Measurements from ENCODE around the gene C19orf38. TPM values are rescaled to one million over a fixed set of nuclear protein-coding genes. Genes with fewer than 3 reads are reported as not detected.

Gene C19orf38
- total RNA-seq, 2 experiments from 2014 or later: 1.8 to 2.1 TPM

DNA sequence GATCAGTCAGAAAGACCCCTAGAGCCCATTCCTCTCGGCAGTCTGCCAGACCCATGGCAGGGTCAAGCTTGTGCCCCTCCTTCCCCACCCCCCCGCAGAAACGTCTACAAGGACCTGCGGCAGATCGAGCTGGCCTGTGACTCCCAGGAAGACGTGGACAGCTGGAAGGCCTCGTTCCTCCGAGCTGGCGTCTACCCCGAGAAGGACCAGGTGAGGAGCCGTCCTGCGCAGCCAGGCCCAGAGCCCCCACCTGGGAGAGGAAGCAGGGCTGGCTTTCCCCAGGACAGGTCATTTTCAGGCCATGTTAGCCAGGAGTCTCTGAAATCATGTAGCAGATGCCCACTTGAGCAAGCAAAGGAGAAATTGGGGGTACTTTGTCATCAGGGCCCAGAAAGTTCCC lies 24.5 kb upstream of the C19orf38 start:
- H3K4me1 ChIP-seq (ENCODE audit: insufficient read depth, low read length): no peaks in the 10 kb centered on the region
- Mint-ChIP-seq H3K27ac (no peak overlapping the region), H3K4me3 (no peak overlapping the region), H3K9me3 (no peaks in the 10 kb centered on the region), H3K27me3 (no peaks in the 10 kb centered on the region), H3K36me3 (ENCODE audit: low read depth) (peaks cover 71% of the 10 kb centered on the region), H3K4me1 (ENCODE audit: low read depth) (no peaks in the 10 kb centered on the region)
- H3K36me3 ChIP-seq (ENCODE audit: insufficient read depth, low read length): peaks cover 75% of the 10 kb centered on the region
- no peak for DNase-seq
- H3K9me3 ChIP-seq (ENCODE audit: control insufficient read depth in 1 of 2, insufficient read depth in 1 of 2, low read length in 2 of 2): no peaks in the 10 kb centered on the region
- H3K27me3 ChIP-seq (ENCODE audit: control insufficient read depth in 1 of 2, insufficient read depth in 2 of 2, low read length in 2 of 2): no peaks in the 10 kb centered on the region
- intact Hi-C loops (cut with DNase I, micrococcal nuclease): no loop called here
- H3K27ac ChIP-seq (ENCODE audit: low read depth in 1 of 2, low read length in 2 of 2): no peak overlapping the region
- POLR2A ChIA-PET: no interaction called here
- CTCF ChIA-PET: no interaction called here
- TF ChIP-seq, protein P1, sequence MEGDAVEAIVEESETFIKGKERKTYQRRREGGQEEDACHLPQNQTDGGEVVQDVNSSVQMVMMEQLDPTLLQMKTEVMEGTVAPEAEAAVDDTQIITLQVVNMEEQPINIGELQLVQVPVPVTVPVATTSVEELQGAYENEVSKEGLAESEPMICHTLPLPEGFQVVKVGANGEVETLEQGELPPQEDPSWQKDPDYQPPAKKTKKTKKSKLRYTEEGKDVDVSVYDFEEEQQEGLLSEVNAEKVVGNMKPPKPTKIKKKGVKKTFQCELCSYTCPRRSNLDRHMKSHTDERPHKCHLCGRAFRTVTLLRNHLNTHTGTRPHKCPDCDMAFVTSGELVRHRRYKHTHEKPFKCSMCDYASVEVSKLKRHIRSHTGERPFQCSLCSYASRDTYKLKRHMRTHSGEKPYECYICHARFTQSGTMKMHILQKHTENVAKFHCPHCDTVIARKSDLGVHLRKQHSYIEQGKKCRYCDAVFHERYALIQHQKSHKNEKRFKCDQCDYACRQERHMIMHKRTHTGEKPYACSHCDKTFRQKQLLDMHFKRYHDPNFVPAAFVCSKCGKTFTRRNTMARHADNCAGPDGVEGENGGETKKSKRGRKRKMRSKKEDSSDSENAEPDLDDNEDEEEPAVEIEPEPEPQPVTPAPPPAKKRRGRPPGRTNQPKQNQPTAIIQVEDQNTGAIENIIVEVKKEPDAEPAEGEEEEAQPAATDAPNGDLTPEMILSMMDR (IDR thresholded peaks at IDR 0.05): no peak
- no peak for ATAC-seq (ENCODE audit: poor library complexity)
- no peak overlapping the region for H3K4me3 ChIP-seq (ENCODE audit: low read length)

DNA sequence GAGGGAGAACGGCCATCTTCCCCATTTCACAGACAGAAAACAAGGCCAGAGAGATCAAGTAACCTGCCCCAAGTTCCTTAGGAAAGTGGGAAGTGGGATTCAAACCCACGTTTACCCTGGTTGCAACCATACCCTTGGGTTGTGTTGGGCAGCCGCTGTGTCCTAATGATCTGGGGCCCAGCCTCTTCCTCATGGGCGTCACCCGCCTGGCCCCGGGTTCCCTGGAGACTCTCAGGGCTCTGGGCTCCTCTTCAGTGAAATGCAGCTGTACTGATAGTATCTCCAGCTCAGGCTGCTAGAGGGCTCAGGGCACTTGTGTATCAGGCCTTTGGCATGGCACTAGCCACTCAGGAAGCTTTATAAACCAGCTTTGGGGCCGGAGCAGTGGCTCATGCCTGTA lies 22.0 kb upstream of the C19orf38 start:
- Mint-ChIP-seq H3K4me3 (no peak overlapping the region), H3K27me3 (no peaks in the 10 kb centered on the region), H3K27ac (peak overlapping the region; percentile 55), H3K4me1 (ENCODE audit: low read depth) (no peaks in the 10 kb centered on the region), H3K9me3 (no peaks in the 10 kb centered on the region), H3K36me3 (ENCODE audit: low read depth) (peaks cover 66% of the 10 kb centered on the region)
- Histone ChIP-seq H3K27me3 (ENCODE audit: control insufficient read depth in 1 of 2, insufficient read depth in 2 of 2, low read length in 2 of 2) (no peaks in the 10 kb centered on the region), H3K27ac (ENCODE audit: low read depth in 1 of 2, low read length in 2 of 2) (no peak overlapping the region), H3K4me3 (ENCODE audit: low read length) (no peak overlapping the region), H3K36me3 (ENCODE audit: insufficient read depth, low read length) (peaks cover 73% of the 10 kb centered on the region), H3K9me3 (ENCODE audit: control insufficient read depth in 1 of 2, insufficient read depth in 1 of 2, low read length in 2 of 2) (no peaks in the 10 kb centered on the region), H3K4me1 (ENCODE audit: insufficient read depth, low read length) (no peaks in the 10 kb centered on the region)
- ChIA-PET POLR2A (interaction anchor here (1.2 kb wide), 1 partner anchor 9 kb away, joined by 3 read pairs; the partner anchor contains the start of gene TMED1), CTCF (interaction anchor here (1.4 kb wide), 1 partner anchor 38 kb away, joined by 7 read pairs; no protein-coding TSS in a partner anchor)
- ATAC-seq (ENCODE audit: poor library complexity): no peak
- TF ChIP-seq, protein P1 (IDR thresholded peaks at IDR 0.05): no peak
- intact Hi-C loops (cut with DNase I, micrococcal nuclease): no loop called here
- DNase-seq: no peak

DNA sequence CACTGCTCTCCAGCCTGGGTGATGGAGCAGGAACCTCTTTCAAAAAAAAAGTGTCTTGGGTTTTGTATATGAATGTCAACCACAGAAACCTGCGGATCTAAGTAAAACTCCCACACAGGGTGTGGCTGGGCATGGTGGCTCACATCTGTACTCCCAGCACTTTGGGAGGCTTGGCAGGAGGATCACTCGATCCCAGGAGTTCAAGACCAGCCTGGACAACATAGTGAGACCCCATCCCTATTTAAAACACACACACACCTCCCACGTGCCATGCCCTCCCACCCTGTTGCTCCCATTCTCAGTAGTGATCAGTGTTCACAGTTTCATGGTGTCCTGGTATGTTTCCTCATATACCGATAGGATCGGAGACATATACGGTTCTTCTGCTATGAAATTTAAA lies 21.4 kb upstream of the C19orf38 start:
- H3K9me3 ChIP-seq (ENCODE audit: control insufficient read depth in 1 of 2, insufficient read depth in 1 of 2, low read length in 2 of 2): no peaks in the 10 kb centered on the region
- no peak for DNase-seq
- no peaks in the 10 kb centered on the region for H3K27me3 ChIP-seq (ENCODE audit: control insufficient read depth in 1 of 2, insufficient read depth in 2 of 2, low read length in 2 of 2)
- no peak overlapping the region for H3K4me3 Mint-ChIP-seq
- TF ChIP-seq, protein P1 (IDR thresholded peaks at IDR 0.05): no peak
- no peak overlapping the region for H3K4me3 ChIP-seq (ENCODE audit: low read length)
- CTCF ChIA-PET: interaction anchor here (1.3 kb wide), 1 partner anchor 109 kb away, joined by 3 read pairs; the partner anchor contains the start of gene DNM2
- H3K4me1 Mint-ChIP-seq (ENCODE audit: low read depth): no peaks in the 10 kb centered on the region
- no peak for ATAC-seq (ENCODE audit: poor library complexity)
- no peaks in the 10 kb centered on the region for H3K9me3 Mint-ChIP-seq
- intact Hi-C loops (cut with DNase I, micrococcal nuclease): no loop called here
- H3K36me3 ChIP-seq (ENCODE audit: insufficient read depth, low read length): peaks cover 74% of the 10 kb centered on the region
- POLR2A ChIA-PET: interaction anchor here (1.2 kb wide), 1 partner anchor 9 kb away, joined by 3 read pairs; the partner anchor contains the start of gene TMED1
- peaks cover 71% of the 10 kb centered on the region for H3K36me3 Mint-ChIP-seq (ENCODE audit: low read depth)
- H3K4me1 ChIP-seq (ENCODE audit: insufficient read depth, low read length): no peaks in the 10 kb centered on the region
- H3K27ac ChIP-seq (ENCODE audit: low read depth in 1 of 2, low read length in 2 of 2): no peak overlapping the region
- H3K27me3 Mint-ChIP-seq: no peaks in the 10 kb centered on the region
- H3K27ac Mint-ChIP-seq: no peak overlapping the region
